Stimulated activated CD4-positive, alpha-beta T cell treated with anti-CD3 and anti-CD28 coated beads, Interleukin-1b, Interleukin-23, amount 100 ng/mL, for 1 hour (primary cell): ENCODE data around the gene COL5A1.

ENCODE experiments used
- DNase-seq, 2 donors: peaks; one replicate each; pipeline ENCODE4 v3.0.0-alpha.2; 2020; ENCODE audit warnings: low read depth in 2 of 2

COL5A1 gene

GRCh38 chr9:134625361-134626068 is 16.1 kb upstream of the COL5A1 start:
- no peak for DNase-seq

- no peak for DNase-seq
These were observed 15.6 kb upstream of the COL5A1 start for GRCh38 chr9:134626069-134626423.

GRCh38 chr9:134626571-134627416 is 14.8 kb upstream of the COL5A1 start:
- DNase-seq, result no peak

GRCh38 chr9:134627417-134628353 is 13.9 kb upstream of the COL5A1 start:
- no peak for DNase-seq

- no peak for DNase-seq
These were observed 13.3 kb upstream of the COL5A1 start for GRCh38 chr9:134628354-134628736.

- no peak for DNase-seq
These were observed 12.5 kb upstream of the COL5A1 start for GRCh38 chr9:134629061-134629585.

GRCh38 chr9:134629586-134630392 is 11.8 kb upstream of the COL5A1 start:
- no peak for DNase-seq

GRCh38 chr9:134630393-134630790 is 11.2 kb upstream of the COL5A1 start:
- no peak for DNase-seq

GRCh38 chr9:134630861-134631260 is 10.7 kb upstream of the COL5A1 start:
- DNase-seq, result no peak

GRCh38 chr9:134631881-134632280 is 9.7 kb upstream of the COL5A1 start:
- no peak for DNase-seq

- no peak for DNase-seq
These were observed 9.3 kb upstream of the COL5A1 start for GRCh38 chr9:134632329-134632728.

GRCh38 chr9:134633362-134634142 is 8.1 kb upstream of the COL5A1 start:
- DNase-seq, result no peak

GRCh38 chr9:134634176-134634575 is 7.4 kb upstream of the COL5A1 start:
- DNase-seq, result no peak

GRCh38 chr9:134634667-134635230 is 6.9 kb upstream of the COL5A1 start:
- DNase-seq, result no peak

- no peak for DNase-seq
These were observed 6.1 kb upstream of the COL5A1 start for GRCh38 chr9:134635351-134636148.

GRCh38 chr9:134636149-134636507 is 5.5 kb upstream of the COL5A1 start:
- DNase-seq, result no peak

- no peak for DNase-seq
These were observed 4.4 kb upstream of the COL5A1 start for GRCh38 chr9:134637241-134637640.

- DNase-seq, result no peak
These were observed 3.7 kb upstream of the COL5A1 start for GRCh38 chr9:134637696-134638501.
